HepG2 (cell line): Measurements from ENCODE around the gene TAF4B. TPM values are rescaled to one million over a fixed set of nuclear protein-coding genes. Genes with fewer than 3 reads are reported as not detected.

ENCODE experiments used
- ATAC-seq: fragments of 200-7000 bp; cut with Tn5 transposase; 3 replicates; pipeline ENCODE4 v1.9.1; 2020; ENCODE audit warnings: mild to moderate bottlenecking, moderate library complexity
- BruUV-seq: library from RNA; stranded (reverse); fragments of 400-500 nt; replicated peaks from 2 replicates; lab custom pipeline; 2021; lab: Mats Ljungman, UMichigan
- CTCF ChIA-PET: fragments of 300-600 bp; formaldehyde crosslinking; extraction: SDS; loops from one replicate; lab custom pipeline; 2021; ENCODE audit warnings: low total read pairs, inconsistent platforms, low intra/inter-chr PET ratio; lab: Yijun Ruan, JAX
- POLR2A ChIA-PET: fragments of 350-600 bp; sonication (Branson Sonifier 250); formaldehyde crosslinking; loops from one replicate; lab custom pipeline; 2020; ENCODE audit warnings: antibody characterized with exemption, inconsistent platforms; lab: Yijun Ruan, JAX
- DNase-seq: peaks from one replicate; pipeline ENCODE4 v3.0.0-alpha.2; 2015; ENCODE audit warnings: low spot score
- FAIRE-seq: peaks from 3 replicates; lab custom pipeline; 2011; peaks lifted over from hg19 to GRCh38; lab: Jason Lieb, UNC
- H2AFZ ChIP-seq: one replicate; pipeline ENCODE4 v1.6.1; 2011; ENCODE audit warnings: low read length, inconsistent platforms
- H3K27ac ChIP-seq: fragments of 300-600 bp; 3 replicates; pipeline ENCODE4 v1.8.0; 2011; ENCODE audit warnings: mixed run types, mild to moderate bottlenecking, mixed read lengths, low read length, inconsistent platforms; ENCODE audit not compliant: insufficient read depth; ENCODE audit errors: extremely low read length
- H3K27me3 ChIP-seq, 2 experiments: fragments of 200-600 bp in 1 of 2; 2 replicates in 1 of 2; 3 replicates in 1 of 2; pipeline versions ENCODE4 v1.6.0 to v1.8.0; 2011; ENCODE audit warnings: low read length in 2 of 2, mild to moderate bottlenecking in 2 of 2, moderate library complexity in 2 of 2, inconsistent platforms in 1 of 2; ENCODE audit not compliant: insufficient read depth in 2 of 2, control insufficient read depth in 1 of 2
- H3K36me3 ChIP-seq, 2 experiments: fragments of 200-600 bp in 1 of 2; replicated peaks in 1 of 2; 2 replicates in 1 of 2; 3 replicates in 1 of 2; pipeline versions ENCODE4 v1.5.1 to v1.8.0; 2011; ENCODE audit warnings: low read length in 2 of 2, inconsistent platforms in 1 of 2; ENCODE audit not compliant: insufficient read depth in 2 of 2, control insufficient read depth in 1 of 2
- H3K4me1 ChIP-seq: 2 replicates; pipeline ENCODE4 v1.5.1; 2012; ENCODE audit warnings: low read length, inconsistent platforms; ENCODE audit not compliant: insufficient read depth
- H3K4me2 ChIP-seq: 2 replicates; pipeline ENCODE4 v1.6.0; 2011; ENCODE audit warnings: low read depth, low read length, inconsistent platforms
- H3K4me3 ChIP-seq, 3 experiments: fragments of 200-600 bp in 1 of 3; sonication (generic), shearing (Covaris generic) in 1 of 3; replicated peaks in 1 of 3; 2 replicates each; pipeline ENCODE4 v1.5.1; 2011 to 2016; ENCODE audit warnings: low read length in 3 of 3, inconsistent platforms in 2 of 3, low read depth in 2 of 3, mild to moderate bottlenecking in 2 of 3, control low read depth in 1 of 3, mixed read lengths in 1 of 3; ENCODE audit not compliant: insufficient read depth in 1 of 3
- H3K79me2 ChIP-seq: one replicate; pipeline ENCODE4 v1.6.1; 2011; ENCODE audit warnings: low read length, inconsistent platforms; ENCODE audit not compliant: insufficient read depth
- H3K9ac ChIP-seq: 2 replicates; pipeline ENCODE4 v1.6.0; 2011; ENCODE audit warnings: mild to moderate bottlenecking, low read depth, low read length, inconsistent platforms; ENCODE audit not compliant: insufficient read depth
- H3K9me3 ChIP-seq: 2 replicates; pipeline ENCODE4 v1.5.1; 2012; ENCODE audit warnings: mild to moderate bottlenecking, low read length
- H4K20me1 ChIP-seq: 2 replicates; pipeline ENCODE4 v1.6.0; 2011; ENCODE audit warnings: inconsistent platforms, mild to moderate bottlenecking, low read length, moderate library complexity; ENCODE audit not compliant: insufficient read depth
- NFRKB ChIP-seq: fragments of 450-650 bp; IDR thresholded peaks from 2 replicates; pipeline ENCODE4 v1.6.1; 2017
- ZBED4 ChIP-seq: sonication (generic); formaldehyde crosslinking; IDR thresholded peaks from 2 replicates; pipeline ENCODE4 v1.4.0; 2020; ENCODE audit warnings: missing genetic modification reagents, borderline replicate concordance
- ZMYM4 ChIP-seq: sonication (generic); formaldehyde crosslinking; IDR thresholded peaks from 2 replicates; pipeline ENCODE4 v1.8.1; 2023; ENCODE audit warnings: mild to moderate bottlenecking, missing genetic modification reagents
- ZNF101 ChIP-seq: sonication (generic); formaldehyde crosslinking; IDR thresholded peaks from 2 replicates; pipeline ENCODE4 v1.4.0; 2020; ENCODE audit warnings: mild to moderate bottlenecking, low read depth, missing genetic modification reagents, borderline replicate concordance
- ZNF563 ChIP-seq: sonication (generic); formaldehyde crosslinking; IDR thresholded peaks from 2 replicates; pipeline ENCODE4 v1.8.0; 2022; ENCODE audit warnings: mild to moderate bottlenecking, moderate library complexity, missing genetic modification reagents
- ZSCAN20 ChIP-seq: sonication (generic); formaldehyde crosslinking; IDR thresholded peaks from 2 replicates; pipeline ENCODE4 v1.4.0; 2020; ENCODE audit warnings: missing genetic modification reagents, mild to moderate bottlenecking, borderline replicate concordance
- ZZZ3 ChIP-seq: sonication (generic); formaldehyde crosslinking; IDR thresholded peaks from 2 replicates; pipeline ENCODE4 v1.4.0; 2020; ENCODE audit warnings: missing genetic modification reagents, mild to moderate bottlenecking, borderline replicate concordance
- WGBS: methylation state at CpG from one replicate; pipeline ENCODE4 v1.1.6; 2017; ENCODE audit warnings: low lambda C conversion rate; 5-methylcytosine and 5-hydroxymethylcytosine counted together
- in situ Hi-C: cut with HindIII; loops from 2 replicates; pipeline ENCODE4 v1.10.0; 2017; ENCODE audit warnings: low pct_unique_long_range_greater_than_20kb; ENCODE audit not compliant: extremely low pct_ligation_motif_present
- intact Hi-C: fragments of 100-400 bp; cut with micrococcal nuclease; formaldehyde crosslinking; loops from one replicate; pipeline ENCODE4 v1.10.0; 2022; ENCODE audit not compliant: unreplicated experiment
- polyA plus RNA-seq, 8 experiments: library from polyadenylated mRNA; depleted of rRNA in 3 of 8; stranded (reverse) in 7 of 8; unstranded in 1 of 8; fragments of >200 nt; fragmentation: Illumina TruSeq in 4 of 8; extraction: Trizol in 4 of 8; gene quantifications; 2 replicates each; pipeline versions ENCODE4 v1.2.1 to v1.2.3, GENCODE V29; 2011 to 2016; ENCODE audit warnings: low read depth in 4 of 8, missing spikeins in 1 of 8, mixed read lengths in 1 of 8; ENCODE audit not compliant: insufficient read depth in 1 of 8
- total RNA-seq, 5 experiments: library from RNA; depleted of rRNA; stranded (reverse); fragments of >200 nt; fragmentation: Illumina TruSeq; extraction: Trizol; gene quantifications; 2 replicates each; pipeline ENCODE4 v1.2.3, GENCODE V29; 2016; ENCODE audit warnings: low read depth in 1 of 5

TAF4B gene
- total and polyA plus RNA-seq, 2 of the 13 experiments (the other 11 are each of a cell fraction or from before 2014, with no cell fraction given) = 2.2 to 3.8 TPM

- H3K79me2 ChIP-seq = no peaks in the 10 kb centered on the region
- ChIA-PET CTCF (no interaction called here), POLR2A (no interaction called here)
- H4K20me1 ChIP-seq = no peaks in the 10 kb centered on the region
- BruUV-seq = no TSS peak
- H3K9me3 ChIP-seq = no peaks in the 10 kb centered on the region
- no peak for FAIRE-seq
- H3K4me2 ChIP-seq = no peak overlapping the region
- H3K36me3 ChIP-seq = no peaks in the 10 kb centered on the region
- WGBS = 3% methylated on average over 4 of the region's 4 CpGs
- TF ChIP-seq ZNF101 (CRISPR knock-in tag) (no peak), ZNF563 (CRISPR knock-in tag) (no peak), ZSCAN20 (no peak), ZBED4 (CRISPR knock-in tag) (no peak), ZZZ3 (CRISPR knock-in tag) (no peak), ZMYM4 (CRISPR knock-in tag) (no peak), NFRKB (no peak)
- no peak overlapping the region for H3K9ac ChIP-seq
- DNase-seq = no peak
- H3K27me3 ChIP-seq = peaks cover 0 to 30% of the 10 kb centered on the region in 2 experiments; a peak in 1 of 5 replicates
- no peak overlapping the region for H3K4me3 ChIP-seq
- H3K27ac ChIP-seq = no peak overlapping the region
- ATAC-seq = no peak
- H2AFZ ChIP-seq = no peak overlapping the region
- intact Hi-C loops = loop anchor here (5.0 kb wide), 1 partner anchor 363 kb away; no protein-coding TSS in a partner anchor
- in situ Hi-C loops = loop anchor here (5.0 kb wide), 1 partner anchor 238 kb away; no protein-coding TSS in a partner anchor
- no peaks in the 10 kb centered on the region for H3K4me1 ChIP-seq
Measured at GRCh38 chr18:26409091-26409490, 182.8 kb downstream of the TAF4B start.
